Liver (tissue), 9 donors: ENCODE results near the gene ARID3B. TPM values are rescaled to one million over a fixed set of nuclear protein-coding genes. Genes with fewer than 3 reads are reported as not detected.

Experiments
- DNase-seq: peaks from one replicate; pipeline ENCODE4 v3.0.0-alpha.2; 2017; ENCODE audit warnings: low spot score
- H3K27ac ChIP-seq, 2 donors: one replicate each; pipeline ENCODE4 v1.7.0; 2013; ENCODE audit warnings: inconsistent platforms in 2 of 2, low read length in 2 of 2, control low read depth in 1 of 2, low read depth in 1 of 2, mild to moderate bottlenecking in 1 of 2
- H3K27me3 ChIP-seq, 4 donors: one replicate each; pipeline versions ENCODE4 v1.6.1 to v1.7.0; 2013; ENCODE audit warnings: low read length in 3 of 4, inconsistent platforms in 1 of 4, mild to moderate bottlenecking in 1 of 4, moderate library complexity in 1 of 4; ENCODE audit not compliant: control insufficient read depth in 4 of 4, insufficient read depth in 4 of 4
- H3K36me3 ChIP-seq, 4 donors: one replicate each; pipeline versions ENCODE4 v1.6.1 to v1.7.0; 2013; ENCODE audit warnings: low read length in 3 of 4, mild to moderate bottlenecking in 3 of 4, low read depth in 1 of 4, moderate library complexity in 1 of 4; ENCODE audit not compliant: control insufficient read depth in 4 of 4, insufficient read depth in 3 of 4
- H3K4me1 ChIP-seq, 4 donors: one replicate each; pipeline versions ENCODE4 v1.6.1 to v1.7.0; 2013; ENCODE audit warnings: low read length in 3 of 4, mild to moderate bottlenecking in 3 of 4, moderate library complexity in 1 of 4; ENCODE audit not compliant: control insufficient read depth in 4 of 4, insufficient read depth in 4 of 4
- H3K4me3 ChIP-seq, 3 donors: one replicate each; pipeline versions ENCODE4 v1.6.1 to v1.7.0; 2013; ENCODE audit warnings: low read length in 3 of 3, control low read depth in 1 of 3, low read depth in 1 of 3, mild to moderate bottlenecking in 1 of 3
- H3K9ac ChIP-seq, 2 donors: one replicate each; pipeline ENCODE4 v1.7.0; 2013; ENCODE audit warnings: low read length in 2 of 2, mild to moderate bottlenecking in 2 of 2, moderate library complexity in 2 of 2, control low read depth in 1 of 2, low read depth in 1 of 2
- H3K9me3 ChIP-seq, 4 donors: one replicate each; pipeline versions ENCODE4 v1.6.1 to v1.7.0; 2013; ENCODE audit warnings: low read length in 3 of 4; ENCODE audit not compliant: control insufficient read depth in 4 of 4
- EGR1 ChIP-seq, 2 donors: IDR thresholded peaks; 2 replicates each; pipeline ENCODE4 v1.6.1; 2016 to 2018; ENCODE audit warnings: antibody characterized with exemption in 2 of 2, low read depth in 2 of 2
- FOXA1 ChIP-seq: IDR thresholded peaks from 2 replicates; pipeline ENCODE4 v1.6.1; 2016; ENCODE audit warnings: antibody characterized with exemption
- FOXA2 ChIP-seq: IDR thresholded peaks from 2 replicates; pipeline ENCODE4 v1.6.1; 2016; ENCODE audit warnings: antibody characterized with exemption
- GABPA ChIP-seq, 2 donors: IDR thresholded peaks in 1 of 2; conservative IDR thresholded peaks in 1 of 2; 2 replicates each; pipeline ENCODE4 v1.6.1; 2016; ENCODE audit warnings: antibody characterized with exemption in 2 of 2, mild to moderate bottlenecking in 1 of 2, moderate library complexity in 1 of 2
- HNF4A ChIP-seq, 2 donors: conservative IDR thresholded peaks; 2 replicates each; pipeline ENCODE4 v1.6.1; 2016; ENCODE audit warnings: antibody characterized with exemption in 2 of 2, mild to moderate bottlenecking in 2 of 2
- HNF4G ChIP-seq: IDR thresholded peaks from 2 replicates; pipeline ENCODE4 v1.6.1; 2016; ENCODE audit warnings: antibody characterized with exemption
- JUND ChIP-seq, 2 donors: IDR thresholded peaks; 2 replicates each; pipeline ENCODE4 v1.6.1; 2016; ENCODE audit warnings: antibody characterized with exemption in 2 of 2
- NR2F2 ChIP-seq: IDR thresholded peaks from 2 replicates; pipeline ENCODE4 v1.6.1; 2016; ENCODE audit warnings: antibody characterized with exemption
- RAD21 ChIP-seq, 2 donors: IDR thresholded peaks; 2 replicates each; pipeline ENCODE4 v1.6.1; 2016; ENCODE audit warnings: antibody characterized with exemption in 2 of 2, mild to moderate bottlenecking in 2 of 2
- REST ChIP-seq: IDR thresholded peaks from 2 replicates; pipeline ENCODE4 v1.6.1; 2016; ENCODE audit warnings: antibody characterized with exemption, mild to moderate bottlenecking
- RXRA ChIP-seq, 2 donors: IDR thresholded peaks; 2 replicates each; pipeline ENCODE4 v1.6.1; 2017 to 2018; ENCODE audit warnings: antibody characterized with exemption in 2 of 2, mild to moderate bottlenecking in 1 of 2
- SP1 ChIP-seq: IDR thresholded peaks from 2 replicates; pipeline ENCODE4 v1.6.1; 2018; ENCODE audit warnings: antibody characterized with exemption, mild to moderate bottlenecking
- TAF1 ChIP-seq: conservative IDR thresholded peaks from 2 replicates; pipeline ENCODE4 v1.6.1; 2016; ENCODE audit warnings: antibody characterized with exemption, mild to moderate bottlenecking
- YY1 ChIP-seq: IDR thresholded peaks from 2 replicates; pipeline ENCODE4 v1.6.1; 2016; ENCODE audit warnings: antibody characterized with exemption, mild to moderate bottlenecking
- ZBTB33 ChIP-seq: IDR thresholded peaks from 2 replicates; pipeline ENCODE4 v1.6.1; 2016; ENCODE audit warnings: antibody characterized with exemption
- WGBS: extraction: QIAGEN DNeasy Blood & Tissue Kit; methylation state at CpG from one replicate; pipeline ENCODE4 v1.1.7; 2013; 5-methylcytosine and 5-hydroxymethylcytosine counted together
- polyA plus RNA-seq, 2 donors: library from polyadenylated mRNA; stranded (reverse) in 1 of 2; unstranded in 1 of 2; fragments of 200-250 nt in 1 of 2; fragments of >200 nt in 1 of 2; fragmentation: Nextera tagmentation in 1 of 2; extraction: Ambion mirVana in 1 of 2; gene quantifications; one replicate each; pipeline versions ENCODE4 v1.2.1 to v1.2.3, GENCODE V29; 2013 to 2015
- total RNA-seq, 2 donors: library from RNA; depleted of rRNA; stranded (reverse); fragments of >200 nt; gene quantifications; one replicate each; pipeline ENCODE4 v1.2.3, GENCODE V29; 2014
- TF ChIP-seq, protein P1 (sequence below): IDR thresholded peaks from 2 replicates; pipeline ENCODE4 v1.6.1; 2016; ENCODE audit warnings: antibody characterized with exemption
- TF ChIP-seq, protein P2 (sequence below): fragments of 150-350 bp; IDR thresholded peaks from 2 replicates; pipeline ENCODE4 v1.5.1; 2017; ENCODE audit warnings: improper control_type of control experiment, low read depth, low read length; ENCODE audit not compliant: missing input control
- TF ChIP-seq, protein P3 (sequence below): IDR thresholded peaks from 2 replicates; pipeline ENCODE4 v1.6.1; 2016; ENCODE audit warnings: antibody characterized with exemption
- donor health status: healthy.
- donor health status: healthy.
- donor health status: healthy.
- donor health status: healthy.
- donor health status: healthy.

The ARID3B gene
- total and polyA plus RNA-seq, 4 donors: 1.4 to 6.6 (median 2.7) TPM

DNA sequence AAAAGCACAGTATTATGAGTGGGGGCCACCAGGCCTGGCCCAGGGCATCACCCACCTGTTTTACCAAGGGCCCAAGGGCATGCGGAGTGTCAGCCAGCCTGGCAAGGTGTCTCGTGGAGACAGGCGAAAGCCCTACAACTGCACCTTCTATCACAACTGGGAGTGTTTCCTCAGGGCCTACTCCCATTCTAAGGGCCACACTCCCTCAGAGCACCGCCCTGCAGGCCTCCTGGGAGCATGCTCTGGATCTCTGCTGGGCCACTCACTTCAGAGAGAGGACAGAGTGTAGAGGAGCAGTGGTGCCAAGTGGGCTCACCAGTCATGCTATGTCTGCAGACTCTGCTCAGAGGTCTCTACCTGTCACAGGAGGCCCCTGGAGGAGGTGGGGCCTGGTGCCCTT is 53.4 kb downstream of the ARID3B start:
- DNase-seq: no peak
- 97% methylated on average over 4 of the region's 4 CpGs for WGBS
- no peaks in the 10 kb centered on the region for H3K9me3 ChIP-seq
- no peaks in the 10 kb centered on the region for H3K27me3 ChIP-seq
- no peak overlapping the region for H3K9ac ChIP-seq
- no peak overlapping the region for H3K27ac ChIP-seq
- H3K36me3 ChIP-seq: peaks cover 0 to 25% (median 17%) of the 10 kb centered on the region in 4 donors
- no peak for TF ChIP-seq RXRA (IDR thresholded peaks at IDR 0.05)
- no peak for TF ChIP-seq NR2F2
- TF ChIP-seq TAF1: no peak
- no peak for TF ChIP-seq EGR1 (IDR thresholded peaks at IDR 0.05; ENCODE audit: low read depth in 2 of 2)
- TF ChIP-seq HNF4A (conservative IDR thresholded peaks at IDR 0.05): no peak
- no peak for TF ChIP-seq FOXA2
- TF ChIP-seq, protein P1, sequence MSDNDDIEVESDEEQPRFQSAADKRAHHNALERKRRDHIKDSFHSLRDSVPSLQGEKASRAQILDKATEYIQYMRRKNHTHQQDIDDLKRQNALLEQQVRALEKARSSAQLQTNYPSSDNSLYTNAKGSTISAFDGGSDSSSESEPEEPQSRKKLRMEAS: no peak
- TF ChIP-seq, protein P2, sequence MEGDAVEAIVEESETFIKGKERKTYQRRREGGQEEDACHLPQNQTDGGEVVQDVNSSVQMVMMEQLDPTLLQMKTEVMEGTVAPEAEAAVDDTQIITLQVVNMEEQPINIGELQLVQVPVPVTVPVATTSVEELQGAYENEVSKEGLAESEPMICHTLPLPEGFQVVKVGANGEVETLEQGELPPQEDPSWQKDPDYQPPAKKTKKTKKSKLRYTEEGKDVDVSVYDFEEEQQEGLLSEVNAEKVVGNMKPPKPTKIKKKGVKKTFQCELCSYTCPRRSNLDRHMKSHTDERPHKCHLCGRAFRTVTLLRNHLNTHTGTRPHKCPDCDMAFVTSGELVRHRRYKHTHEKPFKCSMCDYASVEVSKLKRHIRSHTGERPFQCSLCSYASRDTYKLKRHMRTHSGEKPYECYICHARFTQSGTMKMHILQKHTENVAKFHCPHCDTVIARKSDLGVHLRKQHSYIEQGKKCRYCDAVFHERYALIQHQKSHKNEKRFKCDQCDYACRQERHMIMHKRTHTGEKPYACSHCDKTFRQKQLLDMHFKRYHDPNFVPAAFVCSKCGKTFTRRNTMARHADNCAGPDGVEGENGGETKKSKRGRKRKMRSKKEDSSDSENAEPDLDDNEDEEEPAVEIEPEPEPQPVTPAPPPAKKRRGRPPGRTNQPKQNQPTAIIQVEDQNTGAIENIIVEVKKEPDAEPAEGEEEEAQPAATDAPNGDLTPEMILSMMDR: no peak
- no peak for TF ChIP-seq HNF4G
- no peak for TF ChIP-seq RAD21 (IDR thresholded peaks at IDR 0.05)
- TF ChIP-seq GABPA (IDR thresholded peaks at IDR 0.05 in 1 of 2, conservative IDR thresholded peaks at IDR 0.05 in 1 of 2): no peak
- TF ChIP-seq, protein P3, sequence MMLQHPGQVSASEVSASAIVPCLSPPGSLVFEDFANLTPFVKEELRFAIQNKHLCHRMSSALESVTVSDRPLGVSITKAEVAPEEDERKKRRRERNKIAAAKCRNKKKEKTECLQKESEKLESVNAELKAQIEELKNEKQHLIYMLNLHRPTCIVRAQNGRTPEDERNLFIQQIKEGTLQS: no peak
- no peak for TF ChIP-seq FOXA1
- TF ChIP-seq ZBTB33: no peak
- no peak for TF ChIP-seq JUND (IDR thresholded peaks at IDR 0.05)
- TF ChIP-seq YY1: no peak
- no peak for TF ChIP-seq SP1
- TF ChIP-seq REST: no peak
- peaks cover 0 to 16% (median 10%) of the 10 kb centered on the region in 4 donors for H3K4me1 ChIP-seq
- no peak overlapping the region for H3K4me3 ChIP-seq
